Measurements from ENCODE around the gene SPINK8. TPM values are rescaled to one million over a fixed set of nuclear protein-coding genes. Genes with fewer than 3 reads are reported as not detected.

The SPINK8 gene
- total RNA-seq, 1 experiment from 2014 or later = not detected

GRCh38 chr3:48301020-48301799 lies 32.3 kb downstream of the SPINK8 start, which contains the start of gene NME6:
NME6 (minus strand) TSS chr3:48301367.
- DNase-seq (ENCODE audit: unreplicated experiment) = peak; percentile 92
- intact Hi-C loops (cut with micrococcal nuclease) = no loop called here
- peaks cover 24% of the 10 kb centered on the region for H3K4me1 Mint-ChIP-seq (ENCODE audit: insufficient read depth, unreplicated experiment)
- peaks cover 15% of the 10 kb centered on the region for H3K36me3 Mint-ChIP-seq (ENCODE audit: insufficient read depth, unreplicated experiment)
- no peaks in the 10 kb centered on the region for H3K9me3 Mint-ChIP-seq (ENCODE audit: unreplicated experiment)
- no peak for TF ChIP-seq CTCF (IDR thresholded peaks at IDR 0.05; ENCODE audit: unreplicated experiment)
- peak within 1 kb of the TSS; percentile 99 for H3K27ac Mint-ChIP-seq (ENCODE audit: low read depth, unreplicated experiment)
- CTCF ChIA-PET = interaction anchor here (0.6 to 2.1 kb wide), 6 partner anchors 33 to 134 kb away, joined by 3 to 12 read pairs (median 4); no protein-coding TSS in a partner anchor
- H3K27me3 Mint-ChIP-seq (ENCODE audit: insufficient read depth, unreplicated experiment) = no peaks in the 10 kb centered on the region
- BruUV-seq (replicated peaks) = no TSS peak
- POLR2A ChIA-PET = interaction anchor here (0.7 to 3.1 kb wide), 11 partner anchors 11 to 139 kb away, joined by 3 to 18 read pairs (median 5); partner anchors contain the start of genes CCDC51 and TMA7
- H3K4me3 Mint-ChIP-seq (ENCODE audit: unreplicated experiment) = peak within 1 kb of the TSS; percentile 97

- peak; percentile 4 for DNase-seq (ENCODE audit: unreplicated experiment)
These were observed 33.4 kb downstream of the SPINK8 start for GRCh38 chr3:48299746-48300712.

GRCh38 chr3:48297111-48297810 lies 36.2 kb downstream of the SPINK8 start:
- POLR2A ChIA-PET = no interaction called here
- CTCF ChIA-PET = interaction anchor here (0.6 to 2.1 kb wide), 2 partner anchors 138 to 139 kb away, joined by 4 to 12 read pairs; no protein-coding TSS in a partner anchor
- no peak for DNase-seq (ENCODE audit: unreplicated experiment)
- H3K4me3 Mint-ChIP-seq (ENCODE audit: unreplicated experiment) = no peak overlapping the region
- no peaks in the 10 kb centered on the region for H3K9me3 Mint-ChIP-seq (ENCODE audit: unreplicated experiment)
- peaks cover 50% of the 10 kb centered on the region for H3K36me3 Mint-ChIP-seq (ENCODE audit: insufficient read depth, unreplicated experiment)
- no peaks in the 10 kb centered on the region for H3K27me3 Mint-ChIP-seq (ENCODE audit: insufficient read depth, unreplicated experiment)
- BruUV-seq (replicated peaks) = no TSS peak
- TF ChIP-seq CTCF (IDR thresholded peaks at IDR 0.05; ENCODE audit: unreplicated experiment) = no peak
- H3K27ac Mint-ChIP-seq (ENCODE audit: low read depth, unreplicated experiment) = peak overlapping the region; percentile 57
- peaks cover 19% of the 10 kb centered on the region for H3K4me1 Mint-ChIP-seq (ENCODE audit: insufficient read depth, unreplicated experiment)
- intact Hi-C loops (cut with micrococcal nuclease) = no loop called here

More at GRCh38 chr3:48299746-48300712, 33.4 kb downstream of the SPINK8 start:
- Mint-ChIP-seq H3K4me3 (ENCODE audit: unreplicated experiment) (peak overlapping the region; percentile 97), H3K4me1 (ENCODE audit: insufficient read depth, unreplicated experiment) (peaks cover 24% of the 10 kb centered on the region), H3K27me3 (ENCODE audit: insufficient read depth, unreplicated experiment) (no peaks in the 10 kb centered on the region), H3K9me3 (ENCODE audit: unreplicated experiment) (no peaks in the 10 kb centered on the region), H3K36me3 (ENCODE audit: insufficient read depth, unreplicated experiment) (peaks cover 27% of the 10 kb centered on the region), H3K27ac (ENCODE audit: low read depth, unreplicated experiment) (peak overlapping the region; percentile 99)
- intact Hi-C loops (cut with micrococcal nuclease) = no loop called here
- no peak for TF ChIP-seq CTCF (IDR thresholded peaks at IDR 0.05; ENCODE audit: unreplicated experiment)
- CTCF ChIA-PET = interaction anchor here (0.6 to 2.1 kb wide), 7 partner anchors 32 to 139 kb away, joined by 3 to 12 read pairs (median 5); no protein-coding TSS in a partner anchor
- TSS peak; percentile 40 for BruUV-seq (replicated peaks)
- POLR2A ChIA-PET = interaction anchor here (0.6 to 3.1 kb wide), 10 partner anchors 22 to 440 kb away, joined by 3 to 18 read pairs (median 6); partner anchors contain the start of genes CCDC51 and TMA7
